Keratinocyte (primary cell): ENCODE measurements around the gene STRA6. TPM values are rescaled to one million over a fixed set of nuclear protein-coding genes. Genes with fewer than 3 reads are reported as not detected.

Experiments
- DNase-seq: peaks from one replicate; pipeline ENCODE4 v3.0.0-alpha.2; 2011; ENCODE audit warnings: low read depth, missing footprints, low spot score
- FAIRE-seq: peaks from 2 replicates; lab custom pipeline; 2011; peaks lifted over from hg19 to GRCh38; lab: Jason Lieb, UNC
- H2AFZ ChIP-seq: 2 replicates; pipeline ENCODE4 v1.6.0; 2012; ENCODE audit warnings: low read length, control low read depth, inconsistent platforms; ENCODE audit not compliant: control insufficient read depth
- H3K27ac ChIP-seq: 2 replicates; pipeline ENCODE4 v1.5.1; 2011; ENCODE audit warnings: low read length; ENCODE audit not compliant: control insufficient read depth, insufficient read depth
- H3K27me3 ChIP-seq: 3 replicates; pipeline ENCODE4 v1.6.0; 2011; ENCODE audit warnings: low read length; ENCODE audit not compliant: control insufficient read depth, insufficient read depth; ENCODE audit errors: extremely low read depth
- H3K36me3 ChIP-seq, 2 experiments: 2 replicates in 1 of 2; 3 replicates in 1 of 2; pipeline ENCODE4 v1.5.1; 2011; ENCODE audit warnings: low read length in 2 of 2, mild to moderate bottlenecking in 1 of 2; ENCODE audit not compliant: control insufficient read depth in 2 of 2, insufficient read depth in 2 of 2; ENCODE audit errors: extremely low read depth in 1 of 2
- H3K4me1 ChIP-seq: 3 replicates; pipeline ENCODE4 v1.5.1; 2011; ENCODE audit warnings: low read length; ENCODE audit not compliant: control insufficient read depth, insufficient read depth; ENCODE audit errors: extremely low read depth
- H3K4me2 ChIP-seq: 3 replicates; pipeline ENCODE4 v1.6.0; 2011; ENCODE audit warnings: low read depth, low read length; ENCODE audit not compliant: control insufficient read depth, insufficient read depth; ENCODE audit errors: extremely low read depth
- H3K4me3 ChIP-seq, 3 experiments: fragments of 200-600 bp in 1 of 3; sonication (generic) in 1 of 3; 2 replicates in 2 of 3; 3 replicates in 1 of 3; pipeline ENCODE4 v1.5.1; 2011 to 2016; ENCODE audit warnings: low read length in 3 of 3, mild to moderate bottlenecking in 3 of 3, control low read depth in 2 of 3, inconsistent platforms in 1 of 3, low read depth in 1 of 3, mixed read lengths in 1 of 3, mixed run types in 1 of 3, moderate library complexity in 1 of 3; ENCODE audit not compliant: control insufficient read depth in 2 of 3, insufficient read depth in 2 of 3; ENCODE audit errors: extremely low read depth in 1 of 3
- H3K79me2 ChIP-seq: 2 replicates; pipeline ENCODE4 v1.6.0; 2012; ENCODE audit warnings: low read length; ENCODE audit not compliant: control insufficient read depth, insufficient read depth
- H3K9ac ChIP-seq: 3 replicates; pipeline ENCODE4 v1.6.0; 2011; ENCODE audit warnings: low read length; ENCODE audit not compliant: control insufficient read depth, insufficient read depth; ENCODE audit errors: extremely low read depth
- H3K9me1 ChIP-seq: 3 replicates; pipeline ENCODE4 v1.6.0; 2011; ENCODE audit warnings: low read length; ENCODE audit not compliant: control insufficient read depth, insufficient read depth; ENCODE audit errors: extremely low read depth
- H3K9me3 ChIP-seq: 2 replicates; pipeline ENCODE4 v1.5.1; 2012; ENCODE audit warnings: low read depth, low read length; ENCODE audit not compliant: control insufficient read depth
- H4K20me1 ChIP-seq: 3 replicates; pipeline ENCODE4 v1.6.0; 2011; ENCODE audit warnings: low read length; ENCODE audit not compliant: control insufficient read depth, insufficient read depth; ENCODE audit errors: extremely low read depth
- EZH2 ChIP-seq: IDR thresholded peaks from one replicate; pipeline ENCODE4 v1.6.1; 2012; ENCODE audit warnings: inconsistent platforms, mild to moderate bottlenecking, low read length, moderate library complexity
- dilution Hi-C: fragments of 300-500 bp; cut with MboI; formaldehyde crosslinking; loops from one replicate; pipeline ENCODE4 v1.7.0; 2020; ENCODE audit warnings: low sequenced_read_pairs; ENCODE audit not compliant: extremely low pct_ligation_motif_present
- polyA plus RNA-seq, 5 experiments: library from polyadenylated mRNA; depleted of rRNA in 3 of 5; stranded (reverse) in 3 of 5; stranded (forward) in 1 of 5; unstranded in 1 of 5; fragments of >200 nt; gene quantifications; 1 replicate in 1 of 5; 2 replicates in 3 of 5; 3 replicates in 1 of 5; pipeline versions ENCODE4 v1.2.1 to v1.2.3, GENCODE V29; 2011 to 2012; ENCODE audit warnings: missing spikeins in 2 of 5, low read depth in 1 of 5, low replicate concordance in 1 of 5
- TF ChIP-seq, protein P1 (sequence below), 3 experiments: IDR thresholded peaks in 1 of 3; conservative IDR thresholded peaks in 1 of 3; optimal IDR thresholded peaks in 1 of 3; 2 replicates in 2 of 3; 3 replicates in 1 of 3; pipeline versions ENCODE3 to v1.5.1; 2011; ENCODE audit warnings: low read length in 3 of 3, mild to moderate bottlenecking in 3 of 3, moderate library complexity in 2 of 3, control low read depth in 1 of 3, inconsistent platforms in 1 of 3; ENCODE audit not compliant: insufficient read depth in 2 of 3; ENCODE audit errors: extremely low read depth in 1 of 3

STRA6 gene
- polyA plus RNA-seq, 1 donor (not counting 4 experiments of a cell fraction or from before 2014, with no cell fraction given) = not detected

DNA sequence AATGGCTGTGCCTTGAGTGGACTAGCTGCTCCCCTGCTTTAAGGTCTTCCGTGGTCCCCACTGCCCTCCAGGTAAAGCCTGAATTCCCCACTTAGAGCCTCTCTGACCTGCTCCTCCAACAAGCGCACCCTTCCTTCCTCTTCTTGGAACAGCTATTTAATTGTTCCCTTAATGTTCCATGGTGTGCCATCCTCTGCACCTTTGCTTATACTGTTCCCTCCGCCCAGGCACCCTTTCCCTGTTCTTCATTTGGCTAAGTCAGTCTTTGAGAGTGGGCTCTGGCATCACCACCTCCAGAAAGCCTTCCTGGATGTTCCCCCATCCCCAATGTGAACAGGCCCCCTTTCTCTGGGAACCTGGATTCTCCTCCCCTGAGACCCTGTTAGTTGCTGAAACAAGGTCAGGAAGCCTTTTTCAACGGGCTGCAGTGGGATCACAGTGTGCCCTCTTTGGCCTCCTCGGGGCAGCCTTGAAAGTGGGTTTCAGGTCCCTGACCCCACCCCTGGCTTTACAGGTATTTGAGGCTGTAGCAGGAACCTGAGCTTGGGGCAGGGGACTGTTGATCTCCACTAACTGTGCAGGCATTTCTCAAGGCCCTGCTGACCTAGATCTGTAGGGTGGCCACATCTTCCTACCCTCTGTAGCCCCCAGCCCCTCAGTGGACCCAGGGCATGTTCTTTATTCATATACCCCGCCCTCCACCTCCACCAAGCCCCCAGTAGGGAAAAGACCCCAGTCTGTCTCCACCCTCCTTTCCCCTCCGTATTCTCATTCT lies 24.1 kb downstream of the STRA6 start:
- DNase-seq = no peak
- no peak for FAIRE-seq
- TF ChIP-seq, protein P1, sequence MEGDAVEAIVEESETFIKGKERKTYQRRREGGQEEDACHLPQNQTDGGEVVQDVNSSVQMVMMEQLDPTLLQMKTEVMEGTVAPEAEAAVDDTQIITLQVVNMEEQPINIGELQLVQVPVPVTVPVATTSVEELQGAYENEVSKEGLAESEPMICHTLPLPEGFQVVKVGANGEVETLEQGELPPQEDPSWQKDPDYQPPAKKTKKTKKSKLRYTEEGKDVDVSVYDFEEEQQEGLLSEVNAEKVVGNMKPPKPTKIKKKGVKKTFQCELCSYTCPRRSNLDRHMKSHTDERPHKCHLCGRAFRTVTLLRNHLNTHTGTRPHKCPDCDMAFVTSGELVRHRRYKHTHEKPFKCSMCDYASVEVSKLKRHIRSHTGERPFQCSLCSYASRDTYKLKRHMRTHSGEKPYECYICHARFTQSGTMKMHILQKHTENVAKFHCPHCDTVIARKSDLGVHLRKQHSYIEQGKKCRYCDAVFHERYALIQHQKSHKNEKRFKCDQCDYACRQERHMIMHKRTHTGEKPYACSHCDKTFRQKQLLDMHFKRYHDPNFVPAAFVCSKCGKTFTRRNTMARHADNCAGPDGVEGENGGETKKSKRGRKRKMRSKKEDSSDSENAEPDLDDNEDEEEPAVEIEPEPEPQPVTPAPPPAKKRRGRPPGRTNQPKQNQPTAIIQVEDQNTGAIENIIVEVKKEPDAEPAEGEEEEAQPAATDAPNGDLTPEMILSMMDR (optimal IDR thresholded peaks at IDR 0.05 in 1 of 3, IDR thresholded peaks at IDR 0.05 in 1 of 3, conservative IDR thresholded peaks at IDR 0.05 in 1 of 3; ENCODE audit: extremely low read depth in 1 of 3, insufficient read depth in 2 of 3, low read length in 3 of 3) = no peak
- no peak for TF ChIP-seq EZH2
- Histone ChIP-seq H3K9me1 (no peaks in the 10 kb centered on the region), H3K9me3 (no peaks in the 10 kb centered on the region), H3K27ac (no peak overlapping the region), H2AFZ (no peak overlapping the region), H3K79me2 (no peaks in the 10 kb centered on the region), H4K20me1 (no peaks in the 10 kb centered on the region), H3K36me3 (no peaks in the 10 kb centered on the region), H3K4me1 (no peaks in the 10 kb centered on the region), H3K9ac (no peak overlapping the region), H3K27me3 (peaks cover 11% of the 10 kb centered on the region), H3K4me3 (no peak overlapping the region), H3K4me2 (no peak overlapping the region)
- dilution Hi-C loops = no loop called here

DNA sequence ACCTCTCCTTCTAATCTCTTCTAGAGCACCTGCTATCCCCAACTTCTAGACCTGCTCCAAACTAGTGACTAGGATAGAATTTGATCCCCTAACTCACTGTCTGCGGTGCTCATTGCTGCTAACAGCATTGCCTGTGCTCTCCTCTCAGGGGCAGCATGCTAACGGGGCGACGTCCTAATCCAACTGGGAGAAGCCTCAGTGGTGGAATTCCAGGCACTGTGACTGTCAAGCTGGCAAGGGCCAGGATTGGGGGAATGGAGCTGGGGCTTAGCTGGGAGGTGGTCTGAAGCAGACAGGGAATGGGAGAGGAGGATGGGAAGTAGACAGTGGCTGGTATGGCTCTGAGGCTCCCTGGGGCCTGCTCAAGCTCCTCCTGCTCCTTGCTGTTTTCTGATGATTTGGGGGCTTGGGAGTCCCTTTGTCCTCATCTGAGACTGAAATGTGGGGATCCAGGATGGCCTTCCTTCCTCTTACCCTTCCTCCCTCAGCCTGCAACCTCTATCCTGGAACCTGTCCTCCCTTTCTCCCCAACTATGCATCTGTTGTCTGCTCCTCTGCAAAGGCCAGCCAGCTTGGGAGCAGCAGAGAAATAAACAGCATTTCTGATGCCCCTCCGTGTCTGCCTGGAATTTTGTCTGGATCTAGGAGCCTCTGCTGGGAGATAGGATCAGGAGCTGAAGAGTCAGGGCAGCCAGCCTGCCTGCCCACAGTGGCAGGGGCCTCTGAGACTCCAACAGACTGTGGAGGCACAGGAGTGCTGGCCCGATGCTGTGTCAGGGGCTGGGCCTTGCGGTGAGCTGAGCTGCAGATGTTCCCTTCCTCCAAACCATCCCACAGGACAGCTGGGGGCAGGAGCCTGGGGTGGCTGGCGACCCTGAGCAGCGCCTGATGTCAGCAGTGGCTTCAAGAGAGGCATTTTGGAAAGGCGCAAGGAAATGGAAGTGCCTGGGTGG lies 26.0 kb downstream of the STRA6 start:
- H3K79me2 ChIP-seq = no peaks in the 10 kb centered on the region
- no peaks in the 10 kb centered on the region for H3K9me3 ChIP-seq
- H3K4me2 ChIP-seq = no peak overlapping the region
- no peak overlapping the region for H3K4me3 ChIP-seq
- H4K20me1 ChIP-seq = no peaks in the 10 kb centered on the region
- no peak for TF ChIP-seq EZH2
- TF ChIP-seq, protein P1 (optimal IDR thresholded peaks at IDR 0.05 in 1 of 3, IDR thresholded peaks at IDR 0.05 in 1 of 3, conservative IDR thresholded peaks at IDR 0.05 in 1 of 3; ENCODE audit: extremely low read depth in 1 of 3, insufficient read depth in 2 of 3, low read length in 3 of 3) = no peak
- no peak for FAIRE-seq
- H2AFZ ChIP-seq = no peak overlapping the region
- no peaks in the 10 kb centered on the region for H3K36me3 ChIP-seq
- no peak overlapping the region for H3K9ac ChIP-seq
- no peak overlapping the region for H3K27ac ChIP-seq
- DNase-seq = no peak
- H3K4me1 ChIP-seq = no peaks in the 10 kb centered on the region
- dilution Hi-C loops = no loop called here
- peaks cover 26% of the 10 kb centered on the region for H3K27me3 ChIP-seq
- no peaks in the 10 kb centered on the region for H3K9me1 ChIP-seq
